ENCODE data around the gene CDH18.

DNA sequence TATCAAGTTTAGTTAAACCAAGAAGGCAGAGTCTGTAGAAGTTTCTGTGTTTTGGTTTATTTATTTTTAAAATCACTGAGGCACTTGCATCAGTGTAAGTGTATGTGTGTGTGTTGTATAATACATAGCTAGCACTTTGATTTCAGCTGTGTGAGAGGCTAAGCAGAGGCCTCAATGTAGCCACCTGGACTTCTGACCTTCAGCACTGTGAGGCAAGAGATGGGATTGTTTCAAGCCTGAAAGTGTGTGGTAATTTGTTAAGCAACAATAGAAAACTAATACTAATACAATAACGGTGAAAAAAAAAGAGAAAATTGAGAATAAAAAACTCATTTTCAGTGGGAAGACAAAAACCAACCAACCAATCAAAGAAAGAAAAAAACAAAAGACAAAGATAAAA lies 327.3 kb downstream of the CDH18 start:
- TF ChIP-seq, protein P1, sequence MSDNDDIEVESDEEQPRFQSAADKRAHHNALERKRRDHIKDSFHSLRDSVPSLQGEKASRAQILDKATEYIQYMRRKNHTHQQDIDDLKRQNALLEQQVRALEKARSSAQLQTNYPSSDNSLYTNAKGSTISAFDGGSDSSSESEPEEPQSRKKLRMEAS (IDR thresholded peaks at IDR 0.05), result no peak
- no peak for TF ChIP-seq EZH2 (IDR thresholded peaks at IDR 0.05)
- TF ChIP-seq, protein P2, sequence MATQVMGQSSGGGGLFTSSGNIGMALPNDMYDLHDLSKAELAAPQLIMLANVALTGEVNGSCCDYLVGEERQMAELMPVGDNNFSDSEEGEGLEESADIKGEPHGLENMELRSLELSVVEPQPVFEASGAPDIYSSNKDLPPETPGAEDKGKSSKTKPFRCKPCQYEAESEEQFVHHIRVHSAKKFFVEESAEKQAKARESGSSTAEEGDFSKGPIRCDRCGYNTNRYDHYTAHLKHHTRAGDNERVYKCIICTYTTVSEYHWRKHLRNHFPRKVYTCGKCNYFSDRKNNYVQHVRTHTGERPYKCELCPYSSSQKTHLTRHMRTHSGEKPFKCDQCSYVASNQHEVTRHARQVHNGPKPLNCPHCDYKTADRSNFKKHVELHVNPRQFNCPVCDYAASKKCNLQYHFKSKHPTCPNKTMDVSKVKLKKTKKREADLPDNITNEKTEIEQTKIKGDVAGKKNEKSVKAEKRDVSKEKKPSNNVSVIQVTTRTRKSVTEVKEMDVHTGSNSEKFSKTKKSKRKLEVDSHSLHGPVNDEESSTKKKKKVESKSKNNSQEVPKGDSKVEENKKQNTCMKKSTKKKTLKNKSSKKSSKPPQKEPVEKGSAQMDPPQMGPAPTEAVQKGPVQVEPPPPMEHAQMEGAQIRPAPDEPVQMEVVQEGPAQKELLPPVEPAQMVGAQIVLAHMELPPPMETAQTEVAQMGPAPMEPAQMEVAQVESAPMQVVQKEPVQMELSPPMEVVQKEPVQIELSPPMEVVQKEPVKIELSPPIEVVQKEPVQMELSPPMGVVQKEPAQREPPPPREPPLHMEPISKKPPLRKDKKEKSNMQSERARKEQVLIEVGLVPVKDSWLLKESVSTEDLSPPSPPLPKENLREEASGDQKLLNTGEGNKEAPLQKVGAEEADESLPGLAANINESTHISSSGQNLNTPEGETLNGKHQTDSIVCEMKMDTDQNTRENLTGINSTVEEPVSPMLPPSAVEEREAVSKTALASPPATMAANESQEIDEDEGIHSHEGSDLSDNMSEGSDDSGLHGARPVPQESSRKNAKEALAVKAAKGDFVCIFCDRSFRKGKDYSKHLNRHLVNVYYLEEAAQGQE (IDR thresholded peaks at IDR 0.05; ENCODE audit: low read depth), result no peak
- TF ChIP-seq POLR2A (IDR thresholded peaks at IDR 0.05; ENCODE audit: borderline replicate concordance, extremely low read depth, insufficient read depth, insufficient read length), result no peak
- TF ChIP-seq POLR2AphosphoS5 (IDR thresholded peaks at IDR 0.05; ENCODE audit: low read depth, low read length), result no peak
- TF ChIP-seq, protein P3, sequence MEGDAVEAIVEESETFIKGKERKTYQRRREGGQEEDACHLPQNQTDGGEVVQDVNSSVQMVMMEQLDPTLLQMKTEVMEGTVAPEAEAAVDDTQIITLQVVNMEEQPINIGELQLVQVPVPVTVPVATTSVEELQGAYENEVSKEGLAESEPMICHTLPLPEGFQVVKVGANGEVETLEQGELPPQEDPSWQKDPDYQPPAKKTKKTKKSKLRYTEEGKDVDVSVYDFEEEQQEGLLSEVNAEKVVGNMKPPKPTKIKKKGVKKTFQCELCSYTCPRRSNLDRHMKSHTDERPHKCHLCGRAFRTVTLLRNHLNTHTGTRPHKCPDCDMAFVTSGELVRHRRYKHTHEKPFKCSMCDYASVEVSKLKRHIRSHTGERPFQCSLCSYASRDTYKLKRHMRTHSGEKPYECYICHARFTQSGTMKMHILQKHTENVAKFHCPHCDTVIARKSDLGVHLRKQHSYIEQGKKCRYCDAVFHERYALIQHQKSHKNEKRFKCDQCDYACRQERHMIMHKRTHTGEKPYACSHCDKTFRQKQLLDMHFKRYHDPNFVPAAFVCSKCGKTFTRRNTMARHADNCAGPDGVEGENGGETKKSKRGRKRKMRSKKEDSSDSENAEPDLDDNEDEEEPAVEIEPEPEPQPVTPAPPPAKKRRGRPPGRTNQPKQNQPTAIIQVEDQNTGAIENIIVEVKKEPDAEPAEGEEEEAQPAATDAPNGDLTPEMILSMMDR (IDR thresholded peaks at IDR 0.05 in 2 of 3, conservative IDR thresholded peaks at IDR 0.05 in 1 of 3; ENCODE audit: borderline replicate concordance in 1 of 3, insufficient read depth in 1 of 3, low read depth in 2 of 3, low read length in 2 of 3), result no peak
- TF ChIP-seq, protein P4, sequence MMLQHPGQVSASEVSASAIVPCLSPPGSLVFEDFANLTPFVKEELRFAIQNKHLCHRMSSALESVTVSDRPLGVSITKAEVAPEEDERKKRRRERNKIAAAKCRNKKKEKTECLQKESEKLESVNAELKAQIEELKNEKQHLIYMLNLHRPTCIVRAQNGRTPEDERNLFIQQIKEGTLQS (IDR thresholded peaks at IDR 0.05), result no peak
- no peak for TF ChIP-seq SRF (IDR thresholded peaks at IDR 0.05; ENCODE audit: low read depth)
- no peak for TF ChIP-seq YY1 (IDR thresholded peaks at IDR 0.05; ENCODE audit: extremely low read depth, insufficient replicate concordance, low read depth, low read length)
- TF ChIP-seq CBX3 (IDR thresholded peaks at IDR 0.05; ENCODE audit: low read depth), result no peak
- no peak for TF ChIP-seq RAD21 (IDR thresholded peaks at IDR 0.05; ENCODE audit: low read depth)
- no peak for TF ChIP-seq ZNF274 (IDR thresholded peaks at IDR 0.05; ENCODE audit: low read depth, low read length)
- no peak for TF ChIP-seq SP1 (IDR thresholded peaks at IDR 0.05; ENCODE audit: low read depth)
